Measurements from ENCODE around the gene ACBD4. TPM values are rescaled to one million over a fixed set of nuclear protein-coding genes. Genes with fewer than 3 reads are reported as not detected.

The ACBD4 gene
- total and polyA plus RNA-seq, 2 of the 13 experiments (the other 11 are each of a cell fraction or from before 2014, with no cell fraction given), result 16.1 to 26.9 TPM

GRCh38 chr17:45149037-45149668 lies 13.7 kb downstream of the ACBD4 start (continued):
- no peak for TF ChIP-seq GLMP (CRISPR knock-in tag; IDR thresholded peaks at IDR 0.05; ENCODE audit: borderline replicate concordance)
- TF ChIP-seq DMTF1 (CRISPR knock-in tag; IDR thresholded peaks at IDR 0.05), result no peak
- TF ChIP-seq ZNF598 (CRISPR knock-in tag; IDR thresholded peaks at IDR 0.05; ENCODE audit: borderline replicate concordance), result no peak
- no peak for TF ChIP-seq SETDB1 (CRISPR knock-in tag; IDR thresholded peaks at IDR 0.05; ENCODE audit: borderline replicate concordance)
- no peak for TF ChIP-seq IRF1 (CRISPR knock-in tag; IDR thresholded peaks at IDR 0.05; ENCODE audit: low read depth)
- peak; percentile 77; the same call in 1 of the 2 replicates for TF ChIP-seq ELF4 (CRISPR knock-in tag; IDR thresholded peaks at IDR 0.05; ENCODE audit: borderline replicate concordance)
- no peak for TF ChIP-seq PAF1 (CRISPR knock-in tag; IDR thresholded peaks at IDR 0.05)
- no peak for TF ChIP-seq KLF13 (CRISPR knock-in tag; IDR thresholded peaks at IDR 0.05)
- TF ChIP-seq KDM2A (CRISPR knock-in tag; IDR thresholded peaks at IDR 0.05; ENCODE audit: borderline replicate concordance, low read depth), result peak; percentile 17; the same call in 1 of the 2 replicates
- no peak for TF ChIP-seq PCBP2 (optimal IDR thresholded peaks at IDR 0.05; ENCODE audit: low read depth, low read length, poor library complexity, severe bottlenecking)
- TF ChIP-seq RARG (CRISPR knock-in tag; IDR thresholded peaks at IDR 0.05; ENCODE audit: low read depth), result no peak; the same call in none of the 2 replicates
- TF ChIP-seq ZNF547 (CRISPR knock-in tag; IDR thresholded peaks at IDR 0.05), result no peak
- TF ChIP-seq, protein P1, sequence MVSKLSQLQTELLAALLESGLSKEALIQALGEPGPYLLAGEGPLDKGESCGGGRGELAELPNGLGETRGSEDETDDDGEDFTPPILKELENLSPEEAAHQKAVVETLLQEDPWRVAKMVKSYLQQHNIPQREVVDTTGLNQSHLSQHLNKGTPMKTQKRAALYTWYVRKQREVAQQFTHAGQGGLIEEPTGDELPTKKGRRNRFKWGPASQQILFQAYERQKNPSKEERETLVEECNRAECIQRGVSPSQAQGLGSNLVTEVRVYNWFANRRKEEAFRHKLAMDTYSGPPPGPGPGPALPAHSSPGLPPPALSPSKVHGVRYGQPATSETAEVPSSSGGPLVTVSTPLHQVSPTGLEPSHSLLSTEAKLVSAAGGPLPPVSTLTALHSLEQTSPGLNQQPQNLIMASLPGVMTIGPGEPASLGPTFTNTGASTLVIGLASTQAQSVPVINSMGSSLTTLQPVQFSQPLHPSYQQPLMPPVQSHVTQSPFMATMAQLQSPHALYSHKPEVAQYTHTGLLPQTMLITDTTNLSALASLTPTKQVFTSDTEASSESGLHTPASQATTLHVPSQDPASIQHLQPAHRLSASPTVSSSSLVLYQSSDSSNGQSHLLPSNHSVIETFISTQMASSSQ (IDR thresholded peaks at IDR 0.05; ENCODE audit: low read depth), result no peak
- TF ChIP-seq, protein P1 (CRISPR knock-in tag; IDR thresholded peaks at IDR 0.05; ENCODE audit: borderline replicate concordance), result no peak
- no peak for TF ChIP-seq NFE2 (CRISPR knock-in tag; IDR thresholded peaks at IDR 0.05)
- no peak for TF ChIP-seq ZNF431 (CRISPR knock-in tag; IDR thresholded peaks at IDR 0.05; ENCODE audit: borderline replicate concordance, low read depth)
- no peak for TF ChIP-seq NPAS2 (CRISPR knock-in tag; IDR thresholded peaks at IDR 0.05; ENCODE audit: borderline replicate concordance)
- TF ChIP-seq ZNF841 (CRISPR knock-in tag; IDR thresholded peaks at IDR 0.05; ENCODE audit: borderline replicate concordance), result no peak; the same call in 1 of the 2 replicates
- TF ChIP-seq BRCA1 (CRISPR knock-in tag; IDR thresholded peaks at IDR 0.05), result no peak
- TF ChIP-seq, protein P2, sequence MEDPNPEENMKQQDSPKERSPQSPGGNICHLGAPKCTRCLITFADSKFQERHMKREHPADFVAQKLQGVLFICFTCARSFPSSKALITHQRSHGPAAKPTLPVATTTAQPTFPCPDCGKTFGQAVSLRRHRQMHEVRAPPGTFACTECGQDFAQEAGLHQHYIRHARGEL (CRISPR knock-in tag; IDR thresholded peaks at IDR 0.05), result no peak
- 0 out of 2 replicates have a peak, but pooled peaks have one; percentile 79 for TF ChIP-seq ZNF816 (CRISPR knock-in tag; IDR thresholded peaks at IDR 0.05; ENCODE audit: borderline replicate concordance)
